HCT116 (cell line): Measurements from ENCODE around the gene TRPM1.

ENCODE experiments used
- CTCF ChIP-seq, 3 experiments: fragments of 200-600 bp in 1 of 3; sonication (generic) in 1 of 3; IDR thresholded peaks in 2 of 3; conservative IDR thresholded peaks in 1 of 3; 2 replicates each; pipeline ENCODE4 v1.5.1; 2012 to 2017; ENCODE audit warnings: low read depth in 2 of 3, low read length in 2 of 3, antibody characterized with exemption in 1 of 3, borderline replicate concordance in 1 of 3, control low read depth in 1 of 3, mild to moderate bottlenecking in 1 of 3, mixed read lengths in 1 of 3, mixed run types in 1 of 3, moderate library complexity in 1 of 3; ENCODE audit not compliant: insufficient read depth in 1 of 3
- EGR1 ChIP-seq: IDR thresholded peaks from 2 replicates; pipeline ENCODE4 v1.6.1; 2012; ENCODE audit warnings: low read depth
- EZH2 ChIP-seq: fragments of 200-600 bp; sonication (generic); IDR thresholded peaks from 2 replicates; pipeline ENCODE4 v1.6.1; 2017; ENCODE audit warnings: antibody characterized with exemption, mixed run types
- POLR2AphosphoS5 ChIP-seq: IDR thresholded peaks from 2 replicates; pipeline ENCODE4 v1.6.1; 2011; ENCODE audit warnings: mild to moderate bottlenecking, low read depth, low read length, moderate library complexity

DNA sequence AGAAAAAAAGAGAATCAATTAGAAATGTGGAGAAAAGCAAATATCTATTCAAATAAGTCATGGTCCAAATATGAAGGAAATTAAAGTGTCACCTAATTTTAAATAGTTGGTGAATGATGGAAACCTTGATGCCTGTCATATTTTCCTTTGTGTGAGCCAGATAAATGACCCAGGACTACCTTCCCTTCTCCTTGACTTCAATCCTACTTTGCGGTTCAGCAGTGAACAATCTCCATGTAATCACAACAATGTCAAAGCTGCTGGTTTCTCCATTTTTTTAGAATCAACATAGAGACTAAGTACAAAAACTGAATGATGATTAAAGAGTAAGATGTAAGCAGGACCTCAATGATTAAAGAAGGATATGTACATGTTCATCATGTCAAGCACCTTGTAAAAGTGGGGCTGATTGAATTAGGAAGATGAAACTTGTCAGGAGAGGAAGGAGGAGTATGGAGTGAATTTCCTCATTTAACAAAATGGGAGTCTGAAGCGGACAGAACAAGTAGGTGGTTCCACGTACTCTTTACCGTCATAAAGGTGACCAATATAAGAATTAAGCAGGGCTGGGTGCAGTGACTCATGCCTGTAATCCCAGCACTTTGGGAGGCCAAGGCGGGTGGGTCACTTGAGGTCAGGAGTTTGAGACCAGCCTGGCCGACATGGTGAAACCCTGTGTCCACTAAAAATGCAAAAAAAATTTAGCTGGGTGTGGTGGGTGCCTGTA lies 43.1 kb downstream of the TRPM1 start:
- TF ChIP-seq CTCF (IDR thresholded peaks at IDR 0.05 in 2 of 3, conservative IDR thresholded peaks at IDR 0.05 in 1 of 3; ENCODE audit: borderline replicate concordance in 1 of 3, insufficient read depth in 1 of 3, low read depth in 2 of 3, low read length in 2 of 3) (no peak), EZH2 (no peak), EGR1 (no peak), POLR2AphosphoS5 (no peak)
